ENCODE data around the gene FSHR. TPM values are rescaled to one million over a fixed set of nuclear protein-coding genes. Genes with fewer than 3 reads are reported as not detected.

Gene FSHR
- not detected for total RNA-seq

- H3K27me3 Mint-ChIP-seq (ENCODE audit: low read depth): no peaks in the 10 kb centered on the region
- ATAC-seq: no peak
- no peaks in the 10 kb centered on the region for H3K36me3 Mint-ChIP-seq (ENCODE audit: insufficient read depth)
- no peaks in the 10 kb centered on the region for H3K4me1 Mint-ChIP-seq (ENCODE audit: low read depth)
- no peak for DNase-seq
- no peak within 1 kb of the TSS for H3K4me3 Mint-ChIP-seq
- H3K9me3 Mint-ChIP-seq: peaks cover 5% of the 10 kb centered on the region
These were observed at the start of gene FSHR for GRCh38 chr2:49154140-49154539. Gene FSHR, minus strand, starts transcription at chr2:49154515. Its CDS starts 98 bp downstream, at chr2:49154417.

- Mint-ChIP-seq H3K9me3 (peaks cover 9% of the 10 kb centered on the region), H3K27me3 (ENCODE audit: low read depth) (no peaks in the 10 kb centered on the region), H3K4me1 (ENCODE audit: low read depth) (no peaks in the 10 kb centered on the region), H3K36me3 (ENCODE audit: insufficient read depth) (no peaks in the 10 kb centered on the region), H3K4me3 (no peak overlapping the region)
- DNase-seq: no peak
- ATAC-seq: no peak
These were observed 45.0 kb upstream of the FSHR start for GRCh38 chr2:49199266-49199665.

- DNase-seq: no peak
- Mint-ChIP-seq H3K27me3 (ENCODE audit: low read depth) (no peaks in the 10 kb centered on the region), H3K9me3 (peaks cover 8% of the 10 kb centered on the region), H3K36me3 (ENCODE audit: insufficient read depth) (no peaks in the 10 kb centered on the region), H3K4me1 (ENCODE audit: low read depth) (no peaks in the 10 kb centered on the region), H3K4me3 (no peak overlapping the region)
- no peak for ATAC-seq
These were observed 40.4 kb upstream of the FSHR start for GRCh38 chr2:49194701-49195100.

- Mint-ChIP-seq H3K4me3 (no peak overlapping the region), H3K27me3 (ENCODE audit: low read depth) (no peaks in the 10 kb centered on the region), H3K36me3 (ENCODE audit: insufficient read depth) (no peaks in the 10 kb centered on the region), H3K9me3 (peaks cover 8% of the 10 kb centered on the region), H3K4me1 (ENCODE audit: low read depth) (no peaks in the 10 kb centered on the region)
- DNase-seq (no peak), ATAC-seq (no peak)
These were observed 37.7 kb upstream of the FSHR start for GRCh38 chr2:49192036-49192435.

- DNase-seq: no peak
- ATAC-seq: no peak
- Mint-ChIP-seq H3K27me3 (ENCODE audit: low read depth) (no peaks in the 10 kb centered on the region), H3K4me3 (no peak overlapping the region), H3K4me1 (ENCODE audit: low read depth) (no peaks in the 10 kb centered on the region), H3K9me3 (peaks cover 7% of the 10 kb centered on the region), H3K36me3 (ENCODE audit: insufficient read depth) (no peaks in the 10 kb centered on the region)
These were observed 35.4 kb upstream of the FSHR start for GRCh38 chr2:49189512-49190225.

- H3K4me3 Mint-ChIP-seq: no peak overlapping the region
- peaks cover 10% of the 10 kb centered on the region for H3K9me3 Mint-ChIP-seq
- H3K4me1 Mint-ChIP-seq (ENCODE audit: low read depth): no peaks in the 10 kb centered on the region
- ATAC-seq: no peak
- H3K36me3 Mint-ChIP-seq (ENCODE audit: insufficient read depth): no peaks in the 10 kb centered on the region
- DNase-seq: no peak
- no peaks in the 10 kb centered on the region for H3K27me3 Mint-ChIP-seq (ENCODE audit: low read depth)
These were observed 31.8 kb upstream of the FSHR start for GRCh38 chr2:49186050-49186648.

- no peak for DNase-seq
- no peaks in the 10 kb centered on the region for H3K27me3 Mint-ChIP-seq (ENCODE audit: low read depth)
- no peak for ATAC-seq
- H3K9me3 Mint-ChIP-seq: peaks cover 6% of the 10 kb centered on the region
- H3K36me3 Mint-ChIP-seq (ENCODE audit: insufficient read depth): no peaks in the 10 kb centered on the region
- no peak overlapping the region for H3K4me3 Mint-ChIP-seq
- no peaks in the 10 kb centered on the region for H3K4me1 Mint-ChIP-seq (ENCODE audit: low read depth)
These were observed 24.3 kb upstream of the FSHR start for GRCh38 chr2:49178656-49179055.

GRCh38 chr2:49177194-49177593, 22.9 kb upstream of the FSHR start:
- Mint-ChIP-seq H3K4me1 (ENCODE audit: low read depth) (no peaks in the 10 kb centered on the region), H3K36me3 (ENCODE audit: insufficient read depth) (no peaks in the 10 kb centered on the region), H3K9me3 (no peaks in the 10 kb centered on the region), H3K4me3 (no peak overlapping the region), H3K27me3 (ENCODE audit: low read depth) (no peaks in the 10 kb centered on the region)
- no peak for ATAC-seq
- DNase-seq: no peak

- Mint-ChIP-seq H3K4me3 (no peak overlapping the region), H3K27me3 (ENCODE audit: low read depth) (no peaks in the 10 kb centered on the region), H3K9me3 (no peaks in the 10 kb centered on the region), H3K4me1 (ENCODE audit: low read depth) (no peaks in the 10 kb centered on the region), H3K36me3 (ENCODE audit: insufficient read depth) (no peaks in the 10 kb centered on the region)
- no peak for ATAC-seq
- DNase-seq: no peak
These were observed 21.5 kb upstream of the FSHR start for GRCh38 chr2:49175831-49176230.

GRCh38 chr2:49174750-49175149, 20.4 kb upstream of the FSHR start:
- H3K36me3 Mint-ChIP-seq (ENCODE audit: insufficient read depth): no peaks in the 10 kb centered on the region
- no peaks in the 10 kb centered on the region for H3K9me3 Mint-ChIP-seq
- H3K4me1 Mint-ChIP-seq (ENCODE audit: low read depth): no peaks in the 10 kb centered on the region
- no peaks in the 10 kb centered on the region for H3K27me3 Mint-ChIP-seq (ENCODE audit: low read depth)
- DNase-seq: no peak
- no peak overlapping the region for H3K4me3 Mint-ChIP-seq
- no peak for ATAC-seq

- no peak for ATAC-seq
- Mint-ChIP-seq H3K27me3 (ENCODE audit: low read depth) (no peaks in the 10 kb centered on the region), H3K9me3 (no peaks in the 10 kb centered on the region), H3K4me1 (ENCODE audit: low read depth) (no peaks in the 10 kb centered on the region), H3K36me3 (ENCODE audit: insufficient read depth) (no peaks in the 10 kb centered on the region), H3K4me3 (no peak overlapping the region)
- DNase-seq: no peak
These were observed 12.8 kb upstream of the FSHR start for GRCh38 chr2:49167131-49167530.

GRCh38 chr2:49165662-49166061, 11.3 kb upstream of the FSHR start:
- H3K4me3 Mint-ChIP-seq: no peak overlapping the region
- ATAC-seq (no peak), DNase-seq (no peak)
- H3K36me3 Mint-ChIP-seq (ENCODE audit: insufficient read depth): no peaks in the 10 kb centered on the region
- H3K27me3 Mint-ChIP-seq (ENCODE audit: low read depth): no peaks in the 10 kb centered on the region
- H3K9me3 Mint-ChIP-seq: no peaks in the 10 kb centered on the region
- no peaks in the 10 kb centered on the region for H3K4me1 Mint-ChIP-seq (ENCODE audit: low read depth)

- Mint-ChIP-seq H3K4me3 (no peak overlapping the region), H3K27me3 (ENCODE audit: low read depth) (no peaks in the 10 kb centered on the region), H3K4me1 (ENCODE audit: low read depth) (no peaks in the 10 kb centered on the region), H3K36me3 (ENCODE audit: insufficient read depth) (no peaks in the 10 kb centered on the region), H3K9me3 (no peaks in the 10 kb centered on the region)
- ATAC-seq (no peak), DNase-seq (no peak)
These were observed 10.4 kb upstream of the FSHR start for GRCh38 chr2:49164729-49165128.

GRCh38 chr2:49162151-49162550, 7.8 kb upstream of the FSHR start:
- H3K4me3 Mint-ChIP-seq: no peak overlapping the region
- H3K9me3 Mint-ChIP-seq: no peaks in the 10 kb centered on the region
- H3K27me3 Mint-ChIP-seq (ENCODE audit: low read depth): no peaks in the 10 kb centered on the region
- no peaks in the 10 kb centered on the region for H3K36me3 Mint-ChIP-seq (ENCODE audit: insufficient read depth)
- DNase-seq: no peak
- no peaks in the 10 kb centered on the region for H3K4me1 Mint-ChIP-seq (ENCODE audit: low read depth)
- no peak for ATAC-seq

GRCh38 chr2:49154891-49155290, 576 bp upstream of the FSHR start:
- Mint-ChIP-seq H3K9me3 (peaks cover 5% of the 10 kb centered on the region), H3K36me3 (ENCODE audit: insufficient read depth) (no peaks in the 10 kb centered on the region), H3K4me3 (no peak overlapping the region), H3K27me3 (ENCODE audit: low read depth) (no peaks in the 10 kb centered on the region), H3K4me1 (ENCODE audit: low read depth) (no peaks in the 10 kb centered on the region)
- DNase-seq: no peak
- no peak for ATAC-seq

All from activated T-cell treated with anti-CD3 and anti-CD28 coated beads, Interleukin-2, amount 50 U/mL, for 4 hours (primary cell).